ENCODE measurements around the gene ESR1.

DNA sequence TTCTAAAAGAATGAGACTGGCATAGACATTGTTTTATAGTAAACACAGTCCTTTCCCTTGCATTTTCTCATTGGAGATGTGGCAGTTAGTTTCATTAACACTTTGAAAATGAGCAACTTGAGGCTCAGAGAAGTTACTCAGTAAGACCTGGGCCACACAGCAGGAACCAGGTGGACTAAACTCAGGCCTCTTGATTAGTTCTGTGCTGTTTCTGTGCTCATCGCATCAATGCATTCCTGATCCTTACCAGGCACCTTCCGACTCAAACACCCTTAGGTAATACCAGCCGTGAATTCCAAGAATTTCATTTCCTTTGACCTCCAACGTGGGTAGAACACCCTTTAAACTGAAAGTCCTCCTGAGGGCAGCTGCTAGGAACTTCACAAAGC, 362.8 kb downstream of the ESR1 start:
- TF ChIP-seq ZFP30 (CRISPR knock-in tag; IDR thresholded peaks at IDR 0.05) = no peak
- no peak for TF ChIP-seq BACH2 (CRISPR knock-in tag; IDR thresholded peaks at IDR 0.05; ENCODE audit: borderline replicate concordance)
- no peak for TF ChIP-seq ZC3H10 (CRISPR knock-in tag; IDR thresholded peaks at IDR 0.05)
- TF ChIP-seq ISL1 (CRISPR knock-in tag; IDR thresholded peaks at IDR 0.05) = no peak
- TF ChIP-seq RARB (CRISPR knock-in tag; IDR thresholded peaks at IDR 0.05) = no peak
- TF ChIP-seq, protein P1, sequence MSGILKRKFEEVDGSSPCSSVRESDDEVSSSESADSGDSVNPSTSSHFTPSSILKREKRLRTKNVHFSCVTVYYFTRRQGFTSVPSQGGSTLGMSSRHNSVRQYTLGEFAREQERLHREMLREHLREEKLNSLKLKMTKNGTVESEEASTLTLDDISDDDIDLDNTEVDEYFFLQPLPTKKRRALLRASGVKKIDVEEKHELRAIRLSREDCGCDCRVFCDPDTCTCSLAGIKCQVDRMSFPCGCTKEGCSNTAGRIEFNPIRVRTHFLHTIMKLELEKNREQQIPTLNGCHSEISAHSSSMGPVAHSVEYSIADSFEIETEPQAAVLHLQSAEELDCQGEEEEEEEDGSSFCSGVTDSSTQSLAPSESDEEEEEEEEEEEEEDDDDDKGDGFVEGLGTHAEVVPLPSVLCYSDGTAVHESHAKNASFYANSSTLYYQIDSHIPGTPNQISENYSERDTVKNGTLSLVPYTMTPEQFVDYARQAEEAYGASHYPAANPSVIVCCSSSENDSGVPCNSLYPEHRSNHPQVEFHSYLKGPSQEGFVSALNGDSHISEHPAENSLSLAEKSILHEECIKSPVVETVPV (CRISPR knock-in tag; IDR thresholded peaks at IDR 0.05) = no peak
